ENCODE results near the gene BACE2.

BACE2 gene

DNA sequence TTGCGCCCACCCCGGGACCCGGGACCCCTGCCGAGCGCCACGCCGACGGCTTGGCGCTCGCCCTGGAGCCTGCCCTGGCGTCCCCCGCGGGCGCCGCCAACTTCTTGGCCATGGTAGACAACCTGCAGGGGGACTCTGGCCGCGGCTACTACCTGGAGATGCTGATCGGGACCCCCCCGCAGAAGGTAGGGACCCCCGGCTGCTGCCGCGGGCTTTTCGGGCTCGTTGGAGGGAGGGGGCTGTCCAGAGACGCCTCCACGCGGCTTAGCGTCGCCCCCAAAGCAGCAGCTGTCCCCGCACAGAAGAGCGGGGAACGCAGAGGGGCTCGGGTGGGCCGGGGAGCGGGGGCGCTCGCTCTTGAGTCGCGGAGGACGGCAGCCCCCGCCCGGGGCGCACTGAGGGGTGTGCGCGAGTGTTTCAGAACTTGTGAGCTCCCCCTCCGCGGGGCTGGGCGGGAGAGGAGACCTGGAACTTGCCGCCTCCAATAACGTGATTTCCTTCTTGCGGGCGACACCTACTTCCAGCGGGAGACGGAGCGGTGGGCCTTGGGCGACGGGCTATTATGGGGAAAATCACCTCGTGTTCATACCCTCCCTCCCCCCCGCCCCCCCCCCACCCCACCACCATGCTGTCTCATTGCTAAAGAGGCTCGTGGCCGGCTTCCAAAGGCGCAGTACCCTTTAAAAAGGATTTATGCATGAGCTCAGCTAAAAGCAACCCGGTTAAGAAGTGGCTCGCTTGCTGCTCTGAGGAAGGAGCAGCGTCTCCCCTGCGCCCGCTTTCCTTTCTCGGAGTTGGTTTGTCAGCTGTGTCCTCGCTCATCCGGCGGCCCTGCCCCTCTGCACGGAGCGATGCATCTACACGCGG is 664 bp downstream of the BACE2 start:
- TF ChIP-seq, protein P1, sequence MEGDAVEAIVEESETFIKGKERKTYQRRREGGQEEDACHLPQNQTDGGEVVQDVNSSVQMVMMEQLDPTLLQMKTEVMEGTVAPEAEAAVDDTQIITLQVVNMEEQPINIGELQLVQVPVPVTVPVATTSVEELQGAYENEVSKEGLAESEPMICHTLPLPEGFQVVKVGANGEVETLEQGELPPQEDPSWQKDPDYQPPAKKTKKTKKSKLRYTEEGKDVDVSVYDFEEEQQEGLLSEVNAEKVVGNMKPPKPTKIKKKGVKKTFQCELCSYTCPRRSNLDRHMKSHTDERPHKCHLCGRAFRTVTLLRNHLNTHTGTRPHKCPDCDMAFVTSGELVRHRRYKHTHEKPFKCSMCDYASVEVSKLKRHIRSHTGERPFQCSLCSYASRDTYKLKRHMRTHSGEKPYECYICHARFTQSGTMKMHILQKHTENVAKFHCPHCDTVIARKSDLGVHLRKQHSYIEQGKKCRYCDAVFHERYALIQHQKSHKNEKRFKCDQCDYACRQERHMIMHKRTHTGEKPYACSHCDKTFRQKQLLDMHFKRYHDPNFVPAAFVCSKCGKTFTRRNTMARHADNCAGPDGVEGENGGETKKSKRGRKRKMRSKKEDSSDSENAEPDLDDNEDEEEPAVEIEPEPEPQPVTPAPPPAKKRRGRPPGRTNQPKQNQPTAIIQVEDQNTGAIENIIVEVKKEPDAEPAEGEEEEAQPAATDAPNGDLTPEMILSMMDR (IDR thresholded peaks at IDR 0.05; ENCODE audit: insufficient read depth, missing control alignments) = no peak
- FAIRE-seq (no peak), DNase-seq (ENCODE audit: insufficient read length, low spot score) (no peak)

DNA sequence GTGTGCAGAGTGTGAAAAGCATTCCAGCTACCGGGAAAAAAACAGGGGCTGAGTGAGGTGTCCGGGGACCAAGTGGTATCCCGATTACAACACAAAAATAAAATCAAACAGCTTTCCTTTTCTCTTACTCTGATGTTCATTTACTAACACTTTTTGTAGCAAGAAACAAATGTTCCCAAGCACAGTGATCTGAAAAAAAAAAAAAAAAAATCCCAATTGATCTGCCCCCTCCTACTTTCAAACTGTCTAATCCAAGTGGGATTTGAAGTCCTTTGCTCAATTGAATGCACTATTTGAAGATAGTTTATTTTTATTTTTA is 1.3 kb downstream of the BACE2 start:
- FAIRE-seq = no peak
- DNase-seq (ENCODE audit: insufficient read length, low spot score) = no peak
- TF ChIP-seq, protein P1 (IDR thresholded peaks at IDR 0.05; ENCODE audit: insufficient read depth, missing control alignments) = no peak

DNA sequence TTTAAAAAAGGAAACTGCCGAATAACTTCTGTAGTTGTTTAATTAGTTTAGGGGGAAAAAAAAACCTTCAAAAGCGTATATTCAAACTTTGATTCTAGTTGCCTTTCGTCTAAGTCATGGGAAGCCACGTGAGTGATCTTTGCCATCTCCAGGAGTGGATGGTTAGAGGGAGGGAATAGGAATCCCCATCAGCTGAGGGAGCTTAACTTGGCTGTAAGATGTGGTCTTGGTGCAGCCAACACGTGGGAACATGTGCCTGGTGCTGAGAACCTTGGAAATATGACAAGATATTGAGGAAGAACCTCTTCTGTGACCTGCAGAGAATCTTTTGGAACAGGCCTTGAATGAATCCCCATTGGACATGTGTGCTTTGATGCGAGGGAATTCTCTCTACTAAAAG is 1.7 kb downstream of the BACE2 start:
- DNase-seq (ENCODE audit: insufficient read length, low spot score) = no peak
- TF ChIP-seq, protein P1 (IDR thresholded peaks at IDR 0.05; ENCODE audit: insufficient read depth, missing control alignments) = no peak
- no peak for FAIRE-seq

DNA sequence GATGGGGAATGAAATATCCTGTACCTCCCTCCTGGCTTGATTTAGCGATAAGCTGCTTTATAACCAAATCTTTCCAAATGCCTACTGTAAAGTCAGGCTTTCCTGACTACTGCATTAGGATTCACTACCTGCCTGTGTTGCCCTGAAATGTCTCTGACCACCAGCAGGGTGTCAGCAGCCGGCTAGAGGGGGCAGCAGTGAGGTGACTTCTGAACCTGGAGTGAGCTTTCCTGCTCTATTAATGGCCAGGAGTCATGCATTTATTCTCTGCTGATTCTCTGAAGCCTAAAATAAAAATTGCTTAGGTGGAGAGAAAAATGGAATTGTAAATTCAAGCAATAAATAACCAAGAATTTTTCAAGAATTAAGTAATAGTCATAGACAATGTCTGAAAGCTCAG is 2.5 kb downstream of the BACE2 start:
- TF ChIP-seq, protein P1 (IDR thresholded peaks at IDR 0.05; ENCODE audit: insufficient read depth, missing control alignments) = no peak
- DNase-seq (ENCODE audit: insufficient read length, low spot score) = no peak
- FAIRE-seq = no peak

DNA sequence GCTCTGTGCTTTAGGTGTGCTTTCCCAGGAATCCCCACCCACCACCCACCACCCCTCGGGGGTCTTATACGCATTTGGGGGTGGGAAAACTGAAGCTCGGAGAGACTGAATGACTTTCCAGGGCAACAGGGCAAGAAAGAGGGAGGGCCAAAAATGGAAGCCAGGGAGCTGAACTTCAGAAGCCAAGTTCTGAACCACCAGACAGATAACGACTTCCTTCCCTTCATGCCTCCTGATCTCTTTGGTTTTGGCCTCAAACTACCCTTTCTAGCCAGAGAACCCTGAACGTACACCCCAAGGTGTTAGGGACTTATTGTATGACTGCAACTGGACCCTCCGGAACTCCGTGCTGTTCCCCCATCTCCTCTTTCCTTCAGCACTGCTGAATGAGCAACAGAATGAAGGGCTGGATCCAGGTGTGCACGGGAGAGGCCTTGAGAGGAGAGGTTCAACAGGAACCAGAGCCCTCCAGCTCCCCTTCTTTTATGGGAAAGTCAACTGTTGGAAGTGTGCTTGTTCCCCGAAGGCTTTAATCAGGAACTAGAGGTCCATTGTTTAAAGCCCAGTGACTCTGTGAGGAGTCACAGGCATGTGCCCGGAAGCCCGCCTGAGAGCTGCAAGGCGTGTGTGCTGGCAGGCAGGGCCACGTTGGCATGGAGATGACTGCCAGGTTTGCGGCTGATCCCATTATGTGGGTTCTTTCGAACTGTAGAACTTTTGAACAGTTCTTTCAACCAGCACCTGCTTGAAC is 3.1 kb downstream of the BACE2 start:
- FAIRE-seq (no peak), DNase-seq (ENCODE audit: insufficient read length, low spot score) (no peak)
- TF ChIP-seq, protein P1 (IDR thresholded peaks at IDR 0.05; ENCODE audit: insufficient read depth, missing control alignments) = no peak

DNA sequence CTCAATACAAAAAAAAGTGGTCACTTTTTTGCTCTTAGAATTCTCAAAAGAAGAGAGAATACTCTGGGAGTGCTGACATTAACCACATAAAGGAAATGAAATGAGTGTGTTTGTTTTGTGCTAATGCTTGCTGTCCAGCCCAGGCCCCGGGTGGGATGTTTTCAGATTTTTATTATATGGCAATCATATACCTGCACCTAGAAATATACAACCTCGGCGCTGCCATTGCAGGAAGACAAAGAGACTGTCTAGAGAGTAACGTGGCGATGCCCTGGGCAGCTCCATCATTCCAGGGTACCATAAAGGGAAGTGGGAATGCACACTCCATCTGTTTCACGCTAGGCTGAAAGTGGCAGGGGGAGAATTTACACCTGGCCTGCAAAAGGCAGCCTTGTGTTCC is 7.1 kb downstream of the BACE2 start:
- TF ChIP-seq, protein P1 (IDR thresholded peaks at IDR 0.05; ENCODE audit: insufficient read depth, missing control alignments) = no peak
- DNase-seq (ENCODE audit: insufficient read length, low spot score) (no peak), FAIRE-seq (no peak)

DNA sequence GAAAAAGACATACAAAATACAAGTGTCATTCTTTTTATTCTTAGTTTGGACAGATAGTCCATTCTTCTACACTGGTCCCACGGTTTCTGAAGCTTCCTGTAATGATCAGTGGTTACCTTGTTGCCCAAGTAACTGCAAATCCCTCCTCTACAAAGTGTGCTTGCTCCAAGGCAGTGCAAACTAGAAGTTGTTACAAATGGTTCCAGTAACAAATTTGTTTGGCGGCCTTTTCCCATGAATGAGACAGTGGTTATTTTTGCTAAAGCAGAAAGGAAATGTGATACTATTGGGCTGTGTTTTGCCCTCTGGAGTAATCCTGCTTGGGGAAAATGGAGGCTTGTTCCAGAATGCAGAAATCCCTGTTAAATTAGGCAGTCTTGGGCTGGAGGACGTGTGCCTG is 8.9 kb downstream of the BACE2 start:
- TF ChIP-seq, protein P1 (IDR thresholded peaks at IDR 0.05; ENCODE audit: insufficient read depth, missing control alignments) = no peak
- DNase-seq (ENCODE audit: insufficient read length, low spot score) (no peak), FAIRE-seq (no peak)
